NCI-H345 treated with DMSO at 0.1 percent for 48 hours (cell line): ENCODE results near the gene MYO1F.

Source experiments
- DNase-seq: peaks from one replicate; lab custom pipeline; 2025; ENCODE audit not compliant: unreplicated experiment; lab: John Stamatoyannopoulos, UW

The MYO1F gene

GRCh38 chr19:8499048-8499833, 78.0 kb downstream of the MYO1F start:
- no peak for DNase-seq

- no peak for DNase-seq
Measured at GRCh38 chr19:8498295-8498694, 78.9 kb downstream of the MYO1F start.

GRCh38 chr19:8494158-8494557, 83.1 kb downstream of the MYO1F start:
- DNase-seq = no peak

GRCh38 chr19:8491574-8491973, 85.7 kb downstream of the MYO1F start:
- DNase-seq = no peak

GRCh38 chr19:8490873-8491272, 86.4 kb downstream of the MYO1F start:
- DNase-seq = no peak

GRCh38 chr19:8490395-8490760, 86.9 kb downstream of the MYO1F start:
- no peak for DNase-seq

- no peak for DNase-seq
Measured at GRCh38 chr19:8489561-8490394, 87.5 kb downstream of the MYO1F start.

DNA sequence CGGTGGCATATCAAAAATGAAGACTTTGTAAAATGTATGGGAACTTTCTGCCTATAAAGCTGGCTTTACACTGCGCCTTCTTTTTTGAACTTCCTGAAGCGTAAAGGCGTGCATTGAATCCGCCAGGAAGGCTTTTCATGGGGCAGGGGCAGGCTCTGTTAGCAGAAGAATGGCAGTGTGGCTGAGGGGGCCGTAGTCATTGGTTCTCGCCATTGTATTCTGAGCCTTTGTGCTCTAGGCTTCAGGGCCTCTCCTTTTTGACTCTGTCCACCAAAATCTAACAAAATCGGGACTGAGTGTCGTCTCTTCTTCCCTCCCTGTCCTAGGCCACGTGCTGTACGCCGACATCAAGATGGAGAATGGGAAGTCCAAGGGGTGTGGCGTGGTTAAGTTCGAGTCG, 88.9 kb downstream of the MYO1F start:
- DNase-seq = no peak

DNA sequence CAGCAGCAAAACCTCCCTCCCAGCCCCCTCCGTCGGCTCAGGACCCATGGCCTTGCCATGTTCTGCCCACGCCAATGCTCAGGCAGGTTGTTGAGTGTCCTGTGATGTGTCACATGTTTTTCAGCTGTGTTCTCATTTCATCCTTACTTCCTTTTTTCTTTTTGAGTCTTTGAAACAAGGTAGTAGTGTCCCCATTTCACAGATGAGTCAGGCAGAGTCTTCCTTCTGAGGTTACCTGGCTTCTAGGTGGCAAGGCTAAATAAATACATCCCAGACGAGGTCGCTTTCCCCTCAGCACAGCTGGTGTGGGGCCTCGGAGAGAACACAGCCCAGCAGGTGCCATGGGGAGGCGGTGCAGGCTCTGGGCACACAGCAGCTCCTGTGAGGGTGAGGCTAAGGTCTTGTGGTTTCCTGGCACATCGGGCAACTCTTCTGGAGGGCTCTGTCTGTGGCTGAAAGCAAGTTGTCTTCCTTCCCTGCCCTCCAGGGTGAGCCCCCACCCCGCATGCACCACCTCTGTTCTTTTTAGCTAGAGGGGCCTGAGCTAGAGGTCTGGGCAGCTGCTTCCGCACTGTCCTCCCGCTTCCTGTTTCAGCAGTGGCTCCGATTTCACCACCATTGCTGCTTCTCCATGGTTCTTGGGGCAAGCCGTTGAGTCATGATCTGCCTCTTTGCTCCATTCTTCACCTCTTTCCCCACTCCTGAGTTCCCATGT, 89.9 kb downstream of the MYO1F start:
- DNase-seq = no peak

GRCh38 chr19:8486661-8487136, 90.5 kb downstream of the MYO1F start:
- DNase-seq = no peak

DNA sequence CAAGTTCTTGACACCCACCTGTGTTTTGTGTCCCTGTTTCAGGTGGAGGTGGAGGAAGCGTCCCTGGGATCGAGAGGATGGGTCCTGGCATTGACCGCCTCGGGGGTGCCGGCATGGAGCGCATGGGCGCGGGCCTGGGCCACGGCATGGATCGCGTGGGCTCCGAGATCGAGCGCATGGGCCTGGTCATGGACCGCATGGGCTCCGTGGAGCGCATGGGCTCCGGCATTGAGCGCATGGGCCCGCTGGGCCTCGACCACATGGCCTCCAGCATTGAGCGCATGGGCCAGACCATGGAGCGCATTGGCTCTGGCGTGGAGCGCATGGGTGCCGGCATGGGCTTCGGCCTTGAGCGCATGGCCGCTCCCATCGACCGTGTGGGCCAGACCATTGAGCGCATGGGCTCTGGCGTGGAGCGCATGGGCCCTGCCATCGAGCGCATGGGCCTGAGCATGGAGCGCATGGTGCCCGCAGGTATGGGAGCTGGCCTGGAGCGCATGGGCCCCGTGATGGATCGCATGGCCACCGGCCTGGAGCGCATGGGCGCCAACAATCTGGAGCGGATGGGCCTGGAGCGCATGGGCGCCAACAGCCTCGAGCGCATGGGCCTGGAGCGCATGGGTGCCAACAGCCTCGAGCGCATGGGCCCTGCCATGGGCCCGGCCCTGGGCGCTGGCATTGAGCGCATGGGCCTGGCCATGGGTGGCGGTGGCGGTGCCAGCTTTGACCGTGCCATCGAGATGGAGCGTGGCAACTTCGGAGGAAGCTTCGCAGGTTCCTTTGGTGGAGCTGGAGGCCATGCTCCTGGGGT, 91.5 kb downstream of the MYO1F start:
- no peak for DNase-seq

- no peak for DNase-seq
Measured at GRCh38 chr19:8484331-8484894, 92.8 kb downstream of the MYO1F start.

- DNase-seq = no peak
Measured at GRCh38 chr19:8483165-8483564, 94.1 kb downstream of the MYO1F start.

DNA sequence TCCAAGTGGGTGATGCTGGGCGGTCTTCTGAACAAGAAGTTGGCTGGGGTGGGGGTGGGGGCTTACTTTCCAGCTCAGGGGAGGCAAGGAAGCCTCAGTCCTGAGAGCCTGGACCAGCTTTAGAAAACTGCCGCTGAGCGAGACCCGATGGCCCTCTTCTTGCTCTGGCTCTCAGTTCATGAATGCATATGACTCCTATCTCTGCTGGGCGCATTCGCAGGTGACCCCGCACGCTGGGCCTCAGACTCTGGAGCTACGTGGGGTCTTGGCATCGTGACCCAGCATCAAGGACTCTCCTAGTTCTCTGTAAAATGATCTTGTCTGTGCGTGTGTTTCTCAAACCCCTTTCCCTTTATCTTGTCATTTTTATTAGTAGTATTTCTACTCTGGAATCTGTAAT, 94.5 kb downstream of the MYO1F start:
- DNase-seq = no peak

- DNase-seq = no peak
Measured at GRCh38 chr19:8481616-8482015, 95.6 kb downstream of the MYO1F start.

DNA sequence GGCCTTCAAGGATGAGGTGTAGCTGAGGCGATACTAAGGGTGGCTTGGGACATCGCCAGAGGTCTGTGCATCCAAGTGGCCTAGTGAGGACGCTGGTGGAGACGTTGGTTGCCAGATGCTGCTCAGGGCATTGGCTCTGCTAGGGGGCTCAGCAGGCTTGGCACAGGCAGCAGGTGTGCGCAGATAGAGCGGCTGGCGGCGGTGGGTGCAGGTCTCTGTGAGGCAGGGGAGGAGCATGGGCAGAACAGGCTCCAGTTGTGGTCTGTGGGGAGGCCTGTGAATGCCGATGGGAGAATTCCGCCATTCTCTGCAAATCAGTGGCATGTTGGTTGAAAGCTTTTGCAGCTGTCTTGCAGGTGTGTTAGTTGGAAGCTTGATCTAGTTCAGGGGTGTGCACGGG, 96.0 kb downstream of the MYO1F start:
- no peak for DNase-seq

DNA sequence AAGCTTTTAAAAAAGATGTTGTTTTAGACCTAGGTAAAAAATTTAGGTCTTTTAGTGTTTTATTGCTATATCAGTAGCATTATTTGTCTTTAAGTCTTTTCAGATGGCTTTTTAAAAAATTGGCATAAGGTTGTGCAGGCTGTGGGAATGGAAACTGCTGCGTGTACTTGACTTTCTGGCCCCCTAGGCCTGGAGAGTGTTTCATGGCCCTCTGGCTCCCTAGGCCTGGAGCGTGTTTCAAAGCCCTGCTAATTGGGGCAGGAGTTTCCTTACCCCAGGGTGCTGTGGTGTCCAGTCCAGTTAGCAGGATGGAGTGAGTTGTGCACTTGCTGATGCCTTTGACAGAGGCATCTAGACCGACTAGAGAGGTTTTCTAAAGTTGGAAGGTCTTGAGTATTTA, 98.6 kb downstream of the MYO1F start:
- no peak for DNase-seq

DNA sequence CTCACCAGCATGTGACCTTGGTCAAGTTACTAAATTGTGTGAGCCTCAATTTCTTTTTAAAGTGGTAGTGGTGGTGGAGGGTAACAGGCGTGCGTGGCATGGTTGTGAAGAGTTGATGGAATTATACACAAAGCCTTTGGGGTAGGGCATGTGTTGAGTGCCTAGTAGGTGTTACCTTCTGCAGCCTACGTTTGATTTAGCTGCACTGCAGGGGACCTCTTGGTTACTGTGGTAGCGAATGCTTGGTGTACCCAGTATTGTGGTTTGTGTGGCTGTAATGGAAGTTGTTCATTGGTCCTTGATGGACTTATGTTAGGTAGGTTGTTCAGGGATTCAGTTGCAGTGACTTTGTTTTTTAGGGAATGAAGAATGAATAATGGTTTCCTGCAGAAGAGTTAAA, 99.4 kb downstream of the MYO1F start:
- DNase-seq = no peak

DNA sequence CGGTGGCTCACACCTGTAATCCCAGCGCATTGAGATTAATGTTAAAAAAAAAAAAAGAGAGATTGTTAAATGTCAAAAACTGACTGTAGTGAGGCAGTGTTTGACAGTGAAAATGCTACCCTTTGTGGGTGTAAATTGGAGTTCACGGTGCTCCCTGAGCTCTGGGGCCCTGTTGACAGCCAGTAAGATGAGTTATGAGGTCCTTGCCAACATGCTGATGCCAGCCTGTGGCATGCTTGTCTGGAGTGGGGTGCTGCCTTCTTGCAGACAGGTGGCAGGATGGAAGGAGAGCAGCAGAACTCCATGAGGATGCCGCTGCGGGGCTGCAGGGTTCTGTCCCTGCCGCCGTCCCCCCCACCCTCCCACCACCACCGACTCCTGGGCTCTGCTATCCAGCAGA, 100.7 kb downstream of the MYO1F start:
- DNase-seq = no peak

DNA sequence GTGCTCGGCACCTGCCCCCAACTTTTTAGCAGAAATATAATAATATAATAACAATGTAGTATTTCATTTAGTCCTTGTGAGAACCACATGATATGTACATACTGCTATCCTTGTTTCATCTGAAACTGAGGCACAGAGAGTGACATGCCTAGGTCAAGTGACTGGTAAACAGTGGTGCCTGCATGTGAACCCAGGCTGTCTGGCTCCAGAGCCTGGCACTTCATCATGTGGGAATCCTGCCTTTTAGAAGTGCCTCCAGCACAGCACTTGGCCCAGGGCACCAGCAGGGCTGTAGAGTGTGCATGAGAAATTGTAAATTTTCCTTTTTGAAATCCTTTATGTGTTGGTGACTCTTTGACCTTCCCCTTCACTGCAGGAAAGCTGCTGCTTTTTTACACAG, 102.2 kb downstream of the MYO1F start:
- DNase-seq = no peak
